Activated T-cell treated with anti-CD3 and anti-CD28 coated beads, Interleukin-2, amount 50 U/mL, for 1 hour (primary cell): ENCODE data around the gene SPINT1.

Experiments
- DNase-seq: peaks from one replicate; pipeline ENCODE4 v3.0.0-alpha.2; 2020

SPINT1 gene

GRCh38 chr15:40829115-40829514 is 14.7 kb upstream of the SPINT1 start:
- DNase-seq, result no peak

GRCh38 chr15:40830884-40831283 is 13.0 kb upstream of the SPINT1 start:
- DNase-seq, result no peak

GRCh38 chr15:40831861-40832260 is 12.0 kb upstream of the SPINT1 start:
- no peak for DNase-seq

GRCh38 chr15:40832903-40833302 is 10.9 kb upstream of the SPINT1 start:
- no peak for DNase-seq

GRCh38 chr15:40836020-40836419 is 7.8 kb upstream of the SPINT1 start:
- DNase-seq, result no peak

GRCh38 chr15:40838756-40839155 is 5.1 kb upstream of the SPINT1 start:
- no peak for DNase-seq

- no peak for DNase-seq
These were observed 2.1 kb upstream of the SPINT1 start for GRCh38 chr15:40841741-40842140.

GRCh38 chr15:40843261-40843884 is 475 bp upstream of the SPINT1 start:
- DNase-seq, result no peak

- peak; percentile 50 for DNase-seq
These were observed 815 bp downstream of the SPINT1 start for GRCh38 chr15:40844696-40845030.

- DNase-seq, result no peak
These were observed 1.2 kb downstream of the SPINT1 start for GRCh38 chr15:40845036-40845435.

- DNase-seq, result no peak
These were observed 1.9 kb downstream of the SPINT1 start for GRCh38 chr15:40845511-40846284.

- no peak for DNase-seq
These were observed 3.0 kb downstream of the SPINT1 start for GRCh38 chr15:40846841-40847222.

GRCh38 chr15:40847223-40847961 is 3.5 kb downstream of the SPINT1 start:
- DNase-seq, result no peak

GRCh38 chr15:40850576-40851112 is 6.8 kb downstream of the SPINT1 start:
- DNase-seq, result no peak

- DNase-seq, result no peak
These were observed 8.7 kb downstream of the SPINT1 start for GRCh38 chr15:40852529-40852928.

GRCh38 chr15:40853241-40853890 is 9.5 kb downstream of the SPINT1 start:
- DNase-seq, result no peak

GRCh38 chr15:40854161-40854560 is 10.3 kb downstream of the SPINT1 start:
- no peak for DNase-seq

- no peak for DNase-seq
These were observed 11.9 kb downstream of the SPINT1 start for GRCh38 chr15:40855706-40856234.

GRCh38 chr15:40856746-40857145 is 12.9 kb downstream of the SPINT1 start:
- DNase-seq, result no peak

GRCh38 chr15:40857601-40858341 is 13.9 kb downstream of the SPINT1 start:
- peak; percentile 86 for DNase-seq

GRCh38 chr15:40858706-40859105 is 14.9 kb downstream of the SPINT1 start:
- no peak for DNase-seq

GRCh38 chr15:40859206-40859851 is 15.5 kb downstream of the SPINT1 start:
- peak; percentile 77 for DNase-seq
